Raji (cell line): ENCODE measurements around the gene ARRB1.

Experiments used
- POLR2A ChIP-seq: IDR thresholded peaks from 2 replicates; pipeline ENCODE4 v1.6.1; 2011; ENCODE audit warnings: low read depth, low read length, control low read depth; ENCODE audit not compliant: insufficient read depth

Gene ARRB1

DNA sequence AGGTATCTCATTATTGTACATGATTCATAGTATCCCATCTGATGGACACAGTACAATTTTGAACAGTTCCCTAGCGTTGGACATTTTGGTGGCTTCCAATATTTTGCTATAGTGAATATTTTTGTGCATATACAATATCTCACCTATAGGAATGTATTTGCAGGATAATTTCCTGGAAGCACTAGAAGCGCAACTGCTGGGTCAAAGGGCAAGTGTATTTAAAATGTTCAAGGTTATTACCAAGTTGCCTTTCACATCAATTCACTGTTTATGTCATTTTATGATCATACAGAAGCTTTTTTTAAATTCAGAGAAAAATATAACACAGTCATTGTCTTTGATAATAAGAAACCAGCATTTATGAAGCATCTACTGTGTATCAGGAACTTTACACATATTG lies 28.8 kb upstream of the ARRB1 start:
- TF ChIP-seq POLR2A, result no peak

DNA sequence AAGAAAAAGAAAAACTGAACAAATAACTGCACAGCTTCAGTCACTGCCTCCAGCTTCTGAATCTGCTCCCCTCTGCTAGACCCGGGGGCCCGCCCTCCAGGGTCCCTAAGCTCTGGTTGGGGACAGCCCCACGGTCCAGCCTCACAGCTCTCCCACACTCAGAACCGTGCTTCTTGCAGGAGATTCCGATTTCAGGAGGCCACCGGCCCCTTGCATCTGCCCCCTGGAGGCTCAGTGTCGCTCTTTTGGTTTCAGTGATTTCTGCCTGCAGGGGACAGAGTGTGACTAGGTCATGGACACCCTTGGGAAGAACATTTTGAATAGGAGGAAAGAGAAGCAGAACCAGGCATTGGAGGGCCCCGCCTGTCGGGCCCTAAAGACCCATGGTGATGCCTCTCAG lies 24.7 kb upstream of the ARRB1 start:
- TF ChIP-seq POLR2A, result no peak

DNA sequence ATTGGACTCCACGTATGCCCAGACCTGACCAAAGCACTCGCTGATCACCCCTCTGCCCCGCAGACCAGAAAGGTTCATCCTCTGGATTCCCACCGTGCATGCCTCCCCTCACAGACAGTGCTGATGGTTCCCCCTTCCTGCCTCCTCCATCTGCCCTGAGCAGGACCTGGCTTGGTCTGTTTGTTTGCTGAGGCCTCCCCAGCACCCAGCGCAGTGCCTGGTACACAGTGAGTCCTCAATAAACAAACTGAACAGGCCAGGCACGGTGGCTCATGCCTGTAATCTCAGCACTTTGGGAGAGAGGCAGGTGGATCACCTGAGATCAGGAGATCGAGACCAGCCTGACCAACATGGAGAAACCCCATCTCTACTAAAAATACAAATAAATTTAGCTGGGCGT lies 24.2 kb upstream of the ARRB1 start:
- no peak for TF ChIP-seq POLR2A

DNA sequence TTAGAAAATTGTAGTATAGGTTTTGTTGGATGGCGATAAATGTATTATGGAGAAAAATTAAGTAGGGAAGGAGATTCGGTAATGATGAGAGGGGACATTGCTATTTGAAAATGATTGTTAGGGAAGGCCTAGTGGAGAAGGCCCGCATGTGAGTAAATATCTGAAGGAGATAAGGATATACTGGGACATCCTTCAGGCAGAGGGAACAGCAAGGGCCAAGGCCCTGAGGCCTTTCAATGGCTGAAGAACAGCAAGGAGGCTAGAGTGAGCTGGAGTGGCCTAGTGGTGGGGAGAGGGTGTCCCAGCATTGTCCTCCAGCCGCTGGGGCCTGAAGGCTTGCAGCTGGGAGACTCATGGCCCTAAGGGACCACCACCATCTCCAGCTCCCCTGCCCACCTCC lies 23.2 kb upstream of the ARRB1 start:
- TF ChIP-seq POLR2A, result no peak

DNA sequence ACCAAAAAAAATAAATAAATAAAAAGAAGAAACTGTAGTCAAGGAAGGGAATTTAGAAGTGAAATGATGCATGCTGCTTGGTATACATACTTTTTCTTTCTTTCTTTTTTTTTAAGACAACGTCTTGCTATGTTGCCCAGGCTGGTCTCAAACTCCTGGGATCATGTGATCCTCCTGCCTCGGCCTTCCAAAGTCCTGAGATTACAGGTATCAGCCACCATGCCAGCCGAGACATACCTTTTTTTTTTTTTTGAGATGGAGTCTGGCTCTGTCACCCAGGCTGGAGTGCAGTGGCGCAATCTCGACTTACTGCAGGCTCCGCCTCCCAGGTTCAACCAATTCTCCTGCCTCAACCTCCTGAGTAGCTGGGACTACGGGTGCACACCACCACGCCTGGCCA lies 21.7 kb upstream of the ARRB1 start:
- TF ChIP-seq POLR2A, result no peak

DNA sequence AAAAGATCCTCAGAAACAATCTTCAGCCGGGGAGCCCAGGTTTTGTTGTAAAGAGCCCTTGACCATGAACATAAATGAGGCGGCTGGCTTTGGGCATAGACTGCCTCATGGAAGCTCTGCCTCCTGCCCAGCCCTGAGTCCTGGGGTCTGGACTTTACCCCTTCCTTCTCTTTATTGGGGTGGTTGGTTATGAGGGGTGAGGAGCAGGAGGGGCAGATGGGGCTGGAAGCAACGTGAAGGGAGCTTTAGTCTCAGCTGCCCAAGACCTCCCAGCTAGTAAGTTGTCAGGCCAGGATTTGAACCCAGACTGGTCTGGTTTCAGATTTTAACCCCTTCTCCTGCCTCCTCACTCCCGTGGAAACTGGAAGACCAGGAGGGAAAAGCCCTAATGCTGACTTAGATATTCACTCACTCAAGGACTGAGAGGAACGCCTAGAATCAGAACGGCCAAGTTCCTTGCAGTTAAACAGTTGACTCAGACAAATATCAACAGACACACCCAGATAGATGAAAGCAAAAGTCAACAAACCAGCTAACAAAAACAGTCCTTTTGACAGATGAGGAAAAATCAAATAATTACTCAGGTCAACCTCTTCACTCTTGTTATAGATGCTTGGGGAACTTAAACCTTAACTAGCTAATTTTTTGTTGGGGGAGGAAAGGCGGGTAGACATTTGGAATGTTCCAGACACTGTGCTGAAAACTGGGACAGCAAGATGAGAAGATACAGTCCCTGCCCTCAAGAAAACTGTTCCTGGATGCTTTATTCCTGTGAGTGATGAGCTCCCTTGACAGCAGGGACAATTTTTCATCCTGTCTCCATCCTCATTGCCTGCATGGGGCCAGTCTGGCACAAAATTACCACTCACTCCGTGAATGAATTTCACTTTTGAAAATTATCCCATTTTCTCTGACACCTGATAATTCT lies 20.8 kb upstream of the ARRB1 start:
- no peak for TF ChIP-seq POLR2A

DNA sequence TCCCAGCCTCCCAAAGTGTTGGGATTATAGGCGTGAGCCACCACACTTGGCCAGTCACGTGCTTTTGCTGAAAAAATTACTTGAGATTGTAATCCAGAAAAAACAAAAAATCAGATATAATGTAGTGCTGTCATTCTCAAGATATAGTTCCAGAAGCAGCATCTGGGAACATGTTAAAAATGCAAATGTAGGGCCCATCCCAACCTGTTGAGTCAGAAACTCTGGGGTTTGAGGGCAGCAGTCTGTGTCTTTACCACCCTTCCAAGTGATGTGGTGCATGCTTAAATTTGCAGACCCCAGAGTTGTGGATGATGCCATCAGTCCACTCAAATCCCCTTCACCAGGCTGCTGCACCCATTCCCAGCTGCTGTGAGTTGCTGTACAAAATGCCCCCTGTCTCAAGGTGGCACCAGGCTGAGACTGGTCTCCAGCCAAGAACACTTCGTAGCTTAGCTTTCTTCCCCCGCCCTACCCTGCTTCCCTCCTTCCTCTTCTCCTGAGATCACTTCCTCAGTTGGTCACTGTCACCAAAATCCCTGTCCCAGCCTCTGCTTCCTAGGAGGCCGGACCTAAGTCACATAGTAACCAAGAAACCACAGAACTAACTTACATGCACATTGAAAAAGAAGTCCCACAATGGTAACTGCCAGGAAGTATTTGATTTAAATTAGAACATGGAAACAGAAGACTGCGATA lies 18.2 kb upstream of the ARRB1 start:
- TF ChIP-seq POLR2A, result no peak

DNA sequence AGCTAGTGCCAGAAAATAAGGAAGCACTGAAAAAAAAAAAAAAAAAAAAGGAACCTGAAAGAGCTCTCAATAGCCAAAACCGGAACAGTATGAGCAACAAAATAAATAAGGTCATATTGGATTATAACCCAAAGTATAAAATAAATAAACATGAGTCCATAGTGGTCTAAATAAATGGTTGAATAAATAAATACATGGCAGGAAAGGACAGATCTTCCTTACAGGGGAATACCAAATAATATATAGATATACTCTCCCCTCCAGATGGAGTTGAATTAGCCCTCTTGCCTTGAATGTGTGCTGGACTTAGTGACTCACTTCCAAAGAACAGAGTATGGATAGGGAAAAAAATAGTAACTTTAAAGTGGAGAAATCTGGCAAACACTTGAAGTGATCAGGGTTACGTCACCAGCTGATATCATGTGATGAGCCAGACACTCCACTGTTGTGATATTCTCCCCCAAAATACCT lies 14.3 kb upstream of the ARRB1 start:
- TF ChIP-seq POLR2A, result no peak

DNA sequence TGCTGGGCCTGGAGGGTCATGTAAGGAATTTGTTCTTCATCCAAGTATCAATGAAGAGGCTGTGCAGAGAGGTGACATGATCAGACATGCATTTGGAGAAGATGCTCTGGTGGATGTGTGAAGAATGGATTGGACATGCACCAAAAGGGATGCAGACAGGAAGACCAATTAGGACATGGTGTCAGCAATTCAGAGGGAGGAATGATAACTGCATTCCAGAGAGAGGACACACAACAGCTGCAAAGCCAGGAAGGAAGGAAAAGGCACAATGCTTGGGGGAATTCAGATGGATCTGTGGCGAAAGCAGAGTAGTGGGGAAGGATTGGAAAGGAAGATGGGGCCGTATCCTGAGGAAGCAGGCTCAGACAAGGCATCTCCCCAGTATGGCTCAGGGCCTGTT lies 5.2 kb upstream of the ARRB1 start:
- no peak for TF ChIP-seq POLR2A

DNA sequence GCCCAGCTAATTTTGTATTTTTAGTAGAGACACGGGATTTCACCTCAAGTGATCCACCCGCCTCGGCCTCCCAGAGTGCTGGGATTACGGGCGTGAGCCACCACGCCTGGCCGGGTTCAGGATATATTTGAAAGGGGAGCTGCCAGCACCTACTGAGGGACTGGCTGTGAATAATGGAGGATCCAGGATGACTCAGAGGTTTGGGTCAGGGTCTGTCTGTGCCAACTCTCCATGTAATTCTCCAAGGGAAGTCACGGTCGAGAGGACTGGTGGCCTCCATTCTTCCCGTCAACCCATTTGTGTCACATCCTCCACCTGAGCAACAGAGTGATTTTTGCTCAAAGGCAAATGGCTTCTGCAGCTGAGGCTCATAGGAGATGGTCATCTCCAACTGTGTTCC lies 3.6 kb upstream of the ARRB1 start:
- no peak for TF ChIP-seq POLR2A

DNA sequence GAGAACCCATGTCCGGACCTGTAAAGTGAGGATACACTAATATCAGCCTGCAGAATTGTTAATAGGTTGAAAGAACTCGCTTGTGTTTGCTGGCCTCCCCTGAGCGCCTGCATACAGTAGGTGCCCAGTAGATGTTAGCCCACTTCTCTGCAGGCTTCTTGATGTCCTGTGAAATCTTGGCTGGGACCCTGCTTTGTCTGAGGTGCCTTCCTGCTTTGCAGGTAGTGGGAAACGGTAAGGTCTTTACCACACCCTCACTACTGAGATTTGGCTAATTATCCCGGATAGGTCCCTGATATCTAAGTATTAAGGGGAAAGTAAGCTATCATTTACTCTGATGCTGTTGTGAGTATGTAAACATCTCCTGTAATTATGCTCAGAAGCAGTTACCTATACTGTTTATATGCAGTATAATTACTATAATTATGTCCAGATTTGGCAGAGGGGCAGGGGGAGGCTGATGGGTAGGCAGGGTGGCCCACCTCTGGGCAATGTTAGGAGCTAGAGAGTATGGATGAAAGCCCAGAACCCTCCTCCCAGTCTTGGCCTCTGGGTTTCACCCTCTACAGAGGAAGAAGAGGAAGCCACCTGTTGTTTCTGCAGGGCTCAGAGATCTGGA lies 1.2 kb upstream of the ARRB1 start:
- no peak for TF ChIP-seq POLR2A

DNA sequence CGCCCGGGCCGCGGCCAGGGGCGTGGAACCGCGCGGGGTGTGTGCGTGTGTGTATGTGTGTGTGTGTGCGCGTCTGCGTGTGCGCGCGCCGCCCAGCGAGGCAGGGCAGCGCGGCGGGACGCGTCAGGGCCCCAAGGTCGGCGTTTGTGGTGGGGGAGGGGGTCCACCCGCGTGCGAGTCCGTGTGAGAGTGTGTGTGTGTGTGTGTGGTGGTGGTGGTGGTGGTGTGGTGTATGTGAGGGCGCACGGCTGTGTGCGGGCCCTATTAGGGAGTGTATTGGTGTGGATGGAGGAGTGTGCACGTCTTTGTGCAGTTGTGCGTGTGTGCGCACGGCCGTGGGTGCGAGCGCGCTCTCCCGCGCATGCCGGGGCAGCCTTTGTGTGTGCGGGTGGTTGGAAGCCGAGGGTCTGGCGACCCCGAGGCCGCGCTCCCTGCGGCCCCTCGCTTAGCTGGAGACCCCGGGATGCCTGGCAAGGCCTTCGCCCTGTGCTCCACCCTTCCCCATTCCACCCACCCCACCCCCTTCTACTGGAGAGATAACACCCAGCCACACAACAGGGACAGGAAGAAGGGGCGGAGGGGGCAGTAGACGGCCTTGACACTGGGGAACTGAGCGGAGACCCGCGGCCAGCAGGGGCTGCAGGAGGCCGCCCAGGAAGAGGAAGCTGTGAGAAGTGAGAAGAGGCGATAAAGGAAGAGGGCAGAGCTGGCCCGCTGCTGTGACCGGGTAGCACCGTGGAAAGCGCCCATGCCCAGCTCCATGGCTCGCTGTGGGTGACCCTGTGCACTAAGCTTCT lies 528 bp upstream of the ARRB1 start:
- no peak for TF ChIP-seq POLR2A

DNA sequence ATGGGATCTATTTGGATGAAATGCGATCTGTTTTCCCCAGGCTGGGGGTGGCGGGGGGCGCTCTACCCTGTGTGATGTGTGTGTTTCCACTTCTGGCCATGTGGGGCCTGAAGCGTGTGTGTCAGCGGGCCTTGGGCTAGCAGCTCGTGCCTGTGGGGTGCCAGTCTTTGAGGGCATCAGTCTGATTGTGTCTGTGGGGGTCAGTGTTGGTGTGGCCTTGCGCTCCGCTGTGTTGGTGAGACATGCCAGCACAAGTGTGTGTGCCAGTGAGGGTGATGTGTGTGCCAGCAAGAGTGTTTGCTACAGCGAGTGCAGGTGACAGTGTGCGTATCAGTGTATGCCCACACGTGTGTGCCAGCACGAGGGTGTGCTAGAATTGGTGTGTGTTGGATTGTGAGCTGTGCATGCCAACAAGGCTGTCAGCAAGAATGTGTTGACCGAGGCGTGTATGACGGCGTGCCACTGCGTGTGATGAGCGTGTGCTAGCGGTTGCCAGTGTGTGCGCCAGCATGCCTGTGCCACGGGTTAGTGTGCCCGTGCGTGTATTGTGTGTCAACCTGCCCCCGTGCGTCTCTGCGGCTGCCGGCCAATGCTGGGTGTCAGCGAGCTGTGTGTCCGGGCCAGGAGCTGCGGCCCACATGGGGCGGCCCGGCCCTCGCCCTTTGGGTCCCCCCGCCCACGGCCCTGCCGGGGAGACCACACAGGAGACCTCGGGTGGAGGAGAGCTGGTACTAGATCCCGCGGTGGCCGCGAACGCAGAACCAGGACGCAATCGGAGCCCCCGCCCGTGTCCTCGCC lies 519 bp downstream of the ARRB1 start:
- TF ChIP-seq POLR2A, result no peak

DNA sequence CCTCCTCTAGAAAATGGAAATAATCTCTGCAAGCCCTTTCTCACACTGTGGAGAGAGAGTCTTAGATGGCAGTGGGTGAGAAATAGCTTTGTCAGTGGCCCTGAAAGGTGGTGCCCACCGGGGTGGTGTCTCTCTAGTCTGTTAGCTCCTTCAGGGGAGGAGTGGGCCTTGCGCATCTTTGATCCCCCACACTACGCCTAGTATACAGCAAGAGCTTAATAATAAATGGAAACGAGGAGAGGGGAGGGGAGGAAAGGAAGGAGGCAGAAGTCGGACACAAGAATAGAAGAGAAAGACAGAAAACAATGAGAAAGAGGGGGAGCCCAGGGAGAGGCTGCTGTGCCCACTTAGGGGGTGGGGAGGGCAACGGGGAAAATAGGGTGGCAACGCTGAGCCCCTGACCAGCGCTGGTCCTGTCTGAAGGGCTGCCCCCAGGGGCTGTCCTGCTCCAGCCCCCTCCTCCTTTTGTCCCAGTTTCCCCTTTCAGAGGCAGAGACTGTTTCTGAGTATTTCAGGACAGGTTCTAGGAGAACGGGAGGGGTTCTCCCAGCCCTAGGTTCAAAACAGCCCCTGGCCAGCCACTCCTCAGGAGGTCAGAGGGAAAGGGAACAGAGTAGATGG lies 1.2 kb downstream of the ARRB1 start:
- no peak for TF ChIP-seq POLR2A
